Lower leg skin (tissue), 4 donors: Measurements from ENCODE around the gene PPP1R27. TPM values are rescaled to one million over a fixed set of nuclear protein-coding genes. Genes with fewer than 3 reads are reported as not detected.

Source experiments
- DNase-seq, 2 donors: peaks; one replicate each; pipeline ENCODE4 v3.0.0-alpha.2; 2019; ENCODE audit warnings: low spot score in 2 of 2
- H3K4me3 ChIP-seq: fragments of 200-600 bp; sonication (generic); 2 replicates; pipeline ENCODE4 v1.5.1; 2017; ENCODE audit warnings: mild to moderate bottlenecking, low read depth; ENCODE audit not compliant: poor library complexity, severe bottlenecking
- POLR2A ChIP-seq, 2 donors: fragments of 450-650 bp; IDR thresholded peaks; one replicate each; pipeline ENCODE4 v1.6.1; 2016 to 2017; ENCODE audit warnings: antibody characterized with exemption in 2 of 2, mild to moderate bottlenecking in 1 of 2, moderate library complexity in 1 of 2
- WGBS, 2 donors: methylation state at CpG; one replicate each; pipeline ENCODE4 v1.1.5; 2018; 5-methylcytosine and 5-hydroxymethylcytosine counted together
- intact Hi-C: fragments of 100-400 bp; cut with DNase I; formaldehyde crosslinking; loops from one replicate; pipeline ENCODE4 v1.15.0; 2023; ENCODE audit warnings: low total_unique reads
- total RNA-seq, 4 donors: library from RNA; depleted of rRNA; stranded (reverse); fragments of >200 nt; gene quantifications; one replicate each; pipeline ENCODE4 v1.1.0, GENCODE V29; 2016
- TF ChIP-seq, protein P1 (sequence below), 3 donors: fragments of 450-650 bp; IDR thresholded peaks; one replicate each; pipeline ENCODE4 v1.5.1; 2016; ENCODE audit warnings: antibody characterized with exemption in 3 of 3, mild to moderate bottlenecking in 3 of 3, moderate library complexity in 2 of 3

The PPP1R27 gene
- total RNA-seq, 4 donors from 2014 or later = 0.36 TPM; not detected in 3

DNA sequence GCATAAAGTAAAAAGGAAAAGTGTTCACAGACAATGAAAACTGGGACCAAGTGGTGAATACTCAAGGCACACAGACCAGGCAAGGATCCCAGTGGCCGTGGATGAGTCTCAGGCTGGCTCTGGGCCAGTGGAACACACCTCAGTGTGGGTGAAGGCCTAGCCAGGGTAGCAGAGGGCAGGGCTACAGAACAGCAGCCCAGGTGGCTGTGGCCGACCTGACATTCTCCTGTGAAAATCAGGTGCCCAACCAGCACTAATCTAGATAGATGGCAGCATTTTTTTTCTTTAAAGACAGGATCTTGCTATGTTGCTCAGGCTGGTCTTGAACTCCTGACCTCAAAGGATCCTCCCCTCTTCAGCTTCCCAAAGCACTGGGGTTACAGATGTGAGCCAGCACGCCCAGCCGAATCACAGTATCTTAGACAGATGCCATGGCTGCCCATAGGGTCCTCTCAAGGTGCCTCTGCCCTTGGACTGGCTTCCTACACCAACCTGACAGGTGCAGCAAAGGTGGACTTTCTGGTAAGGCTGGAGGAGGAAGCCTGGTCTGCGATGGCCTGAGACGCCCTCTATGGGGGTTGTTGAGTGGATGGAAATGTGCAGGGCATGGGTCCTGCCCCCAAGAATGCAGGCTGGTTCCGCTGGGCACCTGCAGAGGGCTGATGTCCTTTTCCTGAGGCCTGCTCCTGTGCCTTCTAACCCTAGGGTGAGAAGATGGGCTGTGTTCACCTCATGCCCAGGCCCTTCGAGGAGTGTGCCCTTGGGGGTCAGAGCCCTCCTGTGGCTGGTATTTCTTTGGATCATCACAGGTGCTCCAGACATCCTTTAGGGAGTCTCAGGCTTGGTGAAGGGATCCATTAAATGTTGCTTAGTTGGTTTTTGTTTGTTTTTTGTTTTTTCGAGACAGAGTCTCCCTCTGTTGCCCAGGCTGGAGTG lies 29.3 kb upstream of the PPP1R27 start:
- no peak for TF ChIP-seq POLR2A (IDR thresholded peaks at IDR 0.05)
- TF ChIP-seq, protein P1, sequence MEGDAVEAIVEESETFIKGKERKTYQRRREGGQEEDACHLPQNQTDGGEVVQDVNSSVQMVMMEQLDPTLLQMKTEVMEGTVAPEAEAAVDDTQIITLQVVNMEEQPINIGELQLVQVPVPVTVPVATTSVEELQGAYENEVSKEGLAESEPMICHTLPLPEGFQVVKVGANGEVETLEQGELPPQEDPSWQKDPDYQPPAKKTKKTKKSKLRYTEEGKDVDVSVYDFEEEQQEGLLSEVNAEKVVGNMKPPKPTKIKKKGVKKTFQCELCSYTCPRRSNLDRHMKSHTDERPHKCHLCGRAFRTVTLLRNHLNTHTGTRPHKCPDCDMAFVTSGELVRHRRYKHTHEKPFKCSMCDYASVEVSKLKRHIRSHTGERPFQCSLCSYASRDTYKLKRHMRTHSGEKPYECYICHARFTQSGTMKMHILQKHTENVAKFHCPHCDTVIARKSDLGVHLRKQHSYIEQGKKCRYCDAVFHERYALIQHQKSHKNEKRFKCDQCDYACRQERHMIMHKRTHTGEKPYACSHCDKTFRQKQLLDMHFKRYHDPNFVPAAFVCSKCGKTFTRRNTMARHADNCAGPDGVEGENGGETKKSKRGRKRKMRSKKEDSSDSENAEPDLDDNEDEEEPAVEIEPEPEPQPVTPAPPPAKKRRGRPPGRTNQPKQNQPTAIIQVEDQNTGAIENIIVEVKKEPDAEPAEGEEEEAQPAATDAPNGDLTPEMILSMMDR (IDR thresholded peaks at IDR 0.05) = no peak
- DNase-seq = no peak
- 72 to 86% methylated on average over 9 of the region's 9 CpGs for WGBS, 2 donors
- no peak overlapping the region for H3K4me3 ChIP-seq
- intact Hi-C loops = no loop called here

- 71 to 79% methylated on average over 6 of the region's 6 CpGs for WGBS, 2 donors
- TF ChIP-seq, protein P1 (IDR thresholded peaks at IDR 0.05) = no peak
- no peak for TF ChIP-seq POLR2A (IDR thresholded peaks at IDR 0.05)
- intact Hi-C loops = no loop called here
Measured at GRCh38 chr17:81863123-81863675, 28.3 kb upstream of the PPP1R27 start.

DNA sequence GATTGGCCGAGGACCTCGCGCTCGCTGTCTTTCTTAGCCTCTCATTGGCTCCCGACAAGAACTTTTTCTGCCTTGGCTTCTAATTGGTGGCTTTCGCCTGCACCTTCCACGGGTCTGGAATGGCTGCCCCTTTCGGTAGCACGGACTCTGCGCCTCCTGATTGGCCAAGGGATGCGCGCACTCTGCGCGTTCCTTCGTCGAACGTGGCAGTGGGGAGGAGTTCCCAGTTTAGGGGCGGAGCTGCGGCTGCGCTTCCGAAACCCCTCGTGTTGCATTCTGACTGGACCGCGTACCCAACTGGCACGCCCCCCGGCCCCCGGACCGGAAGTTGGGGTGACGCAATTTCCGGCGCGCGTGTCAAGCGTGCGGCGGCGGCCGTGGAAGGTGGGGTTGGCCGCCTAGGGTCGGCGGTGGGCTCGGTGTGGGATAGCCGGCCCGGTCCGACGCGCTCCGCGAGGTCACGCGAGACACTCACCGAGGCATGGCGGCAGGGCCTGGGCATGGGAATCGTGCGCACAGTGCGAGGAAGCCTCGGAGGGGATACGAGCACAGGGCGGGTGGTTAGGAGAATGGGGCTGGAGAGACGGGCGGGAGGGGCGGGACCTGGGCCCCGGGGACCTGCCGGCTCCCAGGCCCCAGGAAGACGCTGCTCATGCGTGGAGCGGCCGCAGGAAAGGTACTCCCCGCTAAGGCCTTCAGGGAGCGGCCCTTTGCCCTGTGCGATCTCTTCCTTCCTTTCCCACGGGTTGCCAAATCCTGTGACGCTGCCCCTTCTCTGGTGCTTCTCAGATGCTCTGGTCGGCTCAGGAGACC lies 26.1 kb upstream of the PPP1R27 start:
- 0% methylated on average over 43 to 48 of the region's 74 CpGs for WGBS, 2 donors
- intact Hi-C loops = no loop called here
- peak overlapping the region; percentile 49 for H3K4me3 ChIP-seq
- DNase-seq = peak; percentile 99 to 100
- peak in 1 of 2 donors; percentile 98 for TF ChIP-seq POLR2A (IDR thresholded peaks at IDR 0.05)
- TF ChIP-seq, protein P1 (IDR thresholded peaks at IDR 0.05) = peak in 1 of 3 donors; percentile 88

More at GRCh38 chr17:81863123-81863675, 28.3 kb upstream of the PPP1R27 start:
- DNase-seq = no peak
- no peak overlapping the region for H3K4me3 ChIP-seq

- no peak for DNase-seq
- TF ChIP-seq, protein P1 (IDR thresholded peaks at IDR 0.05) = no peak
- TF ChIP-seq POLR2A (IDR thresholded peaks at IDR 0.05) = no peak
- WGBS, 2 donors = 0% methylated on average over 16 to 33 of the region's 95 CpGs
- peak within 1 kb of the TSS; percentile 87 for H3K4me3 ChIP-seq
- intact Hi-C loops = no loop called here
Measured at GRCh38 chr17:81859906-81860755, 25.3 kb upstream of the PPP1R27 start, which contains the start of gene P4HB. Gene P4HB, minus strand, starts transcription at chr17:81860535. Its CDS starts 64 bp downstream, at chr17:81860471.
